Esophagus squamous epithelium (tissue), 5 donors: ENCODE results near the gene C12orf50. TPM values are rescaled to one million over a fixed set of nuclear protein-coding genes. Genes with fewer than 3 reads are reported as not detected.
"Not testable (repeated sequence)": the region's sequence is repeated elsewhere in the genome, so short reads cannot be mapped to it uniquely, and the experiment has no call there.

Experiments
- DNase-seq: peaks from one replicate; lab custom pipeline; 2025; lab: John Stamatoyannopoulos, UW
- H3K27ac ChIP-seq, 4 donors: fragments of 200-600 bp; sonication (generic); one replicate each; pipeline ENCODE4 v1.5.1; 2016 to 2019; ENCODE audit warnings: mild to moderate bottlenecking in 1 of 4
- H3K27me3 ChIP-seq, 4 donors: fragments of 200-600 bp; sonication (generic); 1 replicate in 3 of 4; 2 replicates in 1 of 4; pipeline versions ENCODE4 v1.5.1 to v1.6.0; 2017 to 2021; ENCODE audit warnings: antibody characterized with exemption in 1 of 4
- H3K36me3 ChIP-seq, 3 donors: fragments of 200-600 bp; sonication (generic); one replicate each; pipeline ENCODE4 v1.5.1; 2016 to 2019
- H3K4me1 ChIP-seq, 3 donors: fragments of 200-600 bp; sonication (generic); one replicate each; pipeline ENCODE4 v1.5.1; 2017 to 2019
- H3K4me3 ChIP-seq, 4 donors: fragments of 200-600 bp; sonication (generic); 1 replicate in 3 of 4; 2 replicates in 1 of 4; pipeline ENCODE4 v1.5.1; 2016 to 2019; ENCODE audit warnings: mild to moderate bottlenecking in 2 of 4, moderate library complexity in 1 of 4
- H3K9me3 ChIP-seq, 3 donors: fragments of 200-600 bp; sonication (generic); one replicate each; pipeline ENCODE4 v1.5.1; 2016 to 2019
- POLR2A ChIP-seq, 4 donors: fragments of 450-650 bp; IDR thresholded peaks; one replicate each; pipeline ENCODE4 v1.6.1; 2017; ENCODE audit warnings: antibody characterized with exemption in 4 of 4, mild to moderate bottlenecking in 4 of 4, moderate library complexity in 3 of 4
- WGBS, 2 donors: methylation state at CpG; one replicate each; pipeline ENCODE4 v1.1.5; 2018; 5-methylcytosine and 5-hydroxymethylcytosine counted together
- intact Hi-C: fragments of 100-400 bp; cut with DNase I; formaldehyde crosslinking; loops from one replicate; pipeline ENCODE4 v1.15.0; 2022
- total RNA-seq, 4 donors: library from RNA; depleted of rRNA; stranded (reverse); fragments of >200 nt; gene quantifications; one replicate each; pipeline ENCODE4 v1.1.0, GENCODE V29; 2016
- TF ChIP-seq, protein P1 (sequence below), 6 experiments: fragments of 450-650 bp in 4 of 6; fragments of 200-600 bp in 2 of 6; sonication (generic) in 2 of 6; IDR thresholded peaks; one replicate each; pipeline ENCODE4 v1.5.1; 2016 to 2019; ENCODE audit warnings: antibody characterized with exemption in 6 of 6, mild to moderate bottlenecking in 4 of 6, moderate library complexity in 4 of 6
- donor health status: DM: yes; HTN: yes; CAD: no.

C12orf50 gene
- total RNA-seq, 4 donors from 2014 or later, result not detected

DNA sequence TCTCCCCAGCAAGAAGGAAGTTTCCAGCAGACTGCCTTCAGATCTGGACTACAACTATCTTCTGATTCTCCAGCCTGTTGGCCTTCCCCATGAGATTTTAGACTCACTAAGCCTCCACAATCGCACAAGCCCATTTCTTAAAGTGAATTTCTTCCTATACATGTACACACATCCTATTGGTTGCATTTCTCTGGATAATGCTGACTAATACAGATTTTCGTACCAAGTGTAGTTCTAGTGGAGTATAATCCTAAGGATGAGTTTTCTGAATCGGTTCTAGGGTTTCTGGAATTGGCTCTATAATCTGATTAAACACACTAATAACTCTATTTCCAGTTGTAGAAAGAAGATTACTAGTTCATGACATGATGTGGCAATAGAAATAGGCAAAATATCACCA, 53.3 kb downstream of the C12orf50 start:
- 77 to 86% methylated on average over 3 of the region's 3 CpGs for WGBS, 2 donors
- H3K4me3 ChIP-seq, result no peak overlapping the region
- H3K4me1 ChIP-seq, result no peaks in the 10 kb centered on the region
- TF ChIP-seq POLR2A (IDR thresholded peaks at IDR 0.05), result no peak
- TF ChIP-seq, protein P1, sequence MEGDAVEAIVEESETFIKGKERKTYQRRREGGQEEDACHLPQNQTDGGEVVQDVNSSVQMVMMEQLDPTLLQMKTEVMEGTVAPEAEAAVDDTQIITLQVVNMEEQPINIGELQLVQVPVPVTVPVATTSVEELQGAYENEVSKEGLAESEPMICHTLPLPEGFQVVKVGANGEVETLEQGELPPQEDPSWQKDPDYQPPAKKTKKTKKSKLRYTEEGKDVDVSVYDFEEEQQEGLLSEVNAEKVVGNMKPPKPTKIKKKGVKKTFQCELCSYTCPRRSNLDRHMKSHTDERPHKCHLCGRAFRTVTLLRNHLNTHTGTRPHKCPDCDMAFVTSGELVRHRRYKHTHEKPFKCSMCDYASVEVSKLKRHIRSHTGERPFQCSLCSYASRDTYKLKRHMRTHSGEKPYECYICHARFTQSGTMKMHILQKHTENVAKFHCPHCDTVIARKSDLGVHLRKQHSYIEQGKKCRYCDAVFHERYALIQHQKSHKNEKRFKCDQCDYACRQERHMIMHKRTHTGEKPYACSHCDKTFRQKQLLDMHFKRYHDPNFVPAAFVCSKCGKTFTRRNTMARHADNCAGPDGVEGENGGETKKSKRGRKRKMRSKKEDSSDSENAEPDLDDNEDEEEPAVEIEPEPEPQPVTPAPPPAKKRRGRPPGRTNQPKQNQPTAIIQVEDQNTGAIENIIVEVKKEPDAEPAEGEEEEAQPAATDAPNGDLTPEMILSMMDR (IDR thresholded peaks at IDR 0.05), result no peak
- DNase-seq, result no peak
- H3K9me3 ChIP-seq, result no peaks in the 10 kb centered on the region
- no peak overlapping the region for H3K27ac ChIP-seq
- intact Hi-C loops, result no loop called here
- H3K36me3 ChIP-seq, result no peaks in the 10 kb centered on the region
- no peaks in the 10 kb centered on the region for H3K27me3 ChIP-seq

GRCh38 chr12:87967871-87968270, 61.3 kb downstream of the C12orf50 start:
- no peak for DNase-seq
- no peak for TF ChIP-seq POLR2A (IDR thresholded peaks at IDR 0.05)
- TF ChIP-seq, protein P1 (IDR thresholded peaks at IDR 0.05), result no peak
- Histone ChIP-seq H3K36me3 (no peaks in the 10 kb centered on the region), H3K4me3 (no peak overlapping the region), H3K9me3 (no peaks in the 10 kb centered on the region), H3K27me3 (no peaks in the 10 kb centered on the region), H3K4me1 (peaks cover 0 to 14% (median 0%) of the 10 kb centered on the region in 3 donors), H3K27ac (no peak overlapping the region)
- intact Hi-C loops, result no loop called here

DNA sequence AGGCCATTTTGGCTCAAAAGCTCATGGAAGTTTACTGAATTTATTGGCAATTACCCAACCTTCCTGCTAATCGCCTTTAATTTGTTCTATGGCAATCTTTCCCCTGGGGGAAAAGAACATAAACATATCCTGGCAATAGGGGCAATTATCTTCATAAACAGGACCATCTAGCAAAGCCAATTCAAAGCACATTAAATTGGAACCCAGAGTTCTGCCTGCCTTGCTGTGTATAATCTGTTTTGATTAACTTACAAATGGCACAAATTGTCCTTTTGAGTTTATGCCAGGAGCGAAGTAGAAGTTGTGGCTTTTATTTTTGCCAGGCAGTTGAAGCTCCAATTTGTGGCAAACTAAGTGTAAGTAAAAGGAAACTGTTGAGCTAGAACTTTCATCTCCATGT, 68.6 kb downstream of the C12orf50 start:
- no peaks in the 10 kb centered on the region for H3K36me3 ChIP-seq
- H3K27me3 ChIP-seq, result no peaks in the 10 kb centered on the region
- intact Hi-C loops, result no loop called here
- DNase-seq, result no peak
- WGBS, 2 donors, result 34 to 50% methylated on average over 2 of the region's 2 CpGs
- H3K27ac ChIP-seq, result no peak overlapping the region
- no peak overlapping the region for H3K4me3 ChIP-seq
- TF ChIP-seq, protein P1 (IDR thresholded peaks at IDR 0.05), result no peak
- no peak for TF ChIP-seq POLR2A (IDR thresholded peaks at IDR 0.05)
- no peaks in the 10 kb centered on the region for H3K9me3 ChIP-seq
- no peaks in the 10 kb centered on the region for H3K4me1 ChIP-seq

- H3K4me1 ChIP-seq, H3K9me3 ChIP-seq, H3K27me3 ChIP-seq, H3K4me3 ChIP-seq, H3K27ac ChIP-seq, DNase-seq, intact Hi-C loops, H3K36me3 ChIP-seq: not testable (repeated sequence)
- WGBS, 2 donors, result 93% methylated on average over 7 of the region's 7 CpGs
Measured at GRCh38 chr12:87954028-87954427, 75.2 kb downstream of the C12orf50 start.

- 4 to 8% methylated on average over 3 of the region's 3 CpGs for WGBS, 2 donors
- no peaks in the 10 kb centered on the region for H3K27me3 ChIP-seq
- no peaks in the 10 kb centered on the region for H3K9me3 ChIP-seq
- no peaks in the 10 kb centered on the region for H3K4me1 ChIP-seq
- no peak for DNase-seq
- no peak for TF ChIP-seq POLR2A (IDR thresholded peaks at IDR 0.05)
- TF ChIP-seq, protein P1 (IDR thresholded peaks at IDR 0.05), result peak in 4 of 6 experiments; percentile 12 to 49 (median 26)
- intact Hi-C loops, result no loop called here
- H3K36me3 ChIP-seq, result no peaks in the 10 kb centered on the region
- no peak overlapping the region for H3K4me3 ChIP-seq
- H3K27ac ChIP-seq, result no peak overlapping the region
Measured at GRCh38 chr12:87953256-87953860, 75.8 kb downstream of the C12orf50 start.

- TF ChIP-seq, protein P1 (IDR thresholded peaks at IDR 0.05), result no peak
- no peak for TF ChIP-seq POLR2A (IDR thresholded peaks at IDR 0.05)
- intact Hi-C loops, result no loop called here
- Histone ChIP-seq H3K27ac (no peak overlapping the region), H3K4me1 (no peaks in the 10 kb centered on the region), H3K9me3 (no peaks in the 10 kb centered on the region), H3K4me3 (no peak overlapping the region), H3K36me3 (no peaks in the 10 kb centered on the region), H3K27me3 (no peaks in the 10 kb centered on the region)
- WGBS, 2 donors, result 34 to 38% methylated on average over 5 of the region's 5 CpGs
- DNase-seq, result no peak
Measured at GRCh38 chr12:87952850-87953249, 76.4 kb downstream of the C12orf50 start.
